ENCODE data around the gene LRPAP1.

The LRPAP1 gene

DNA sequence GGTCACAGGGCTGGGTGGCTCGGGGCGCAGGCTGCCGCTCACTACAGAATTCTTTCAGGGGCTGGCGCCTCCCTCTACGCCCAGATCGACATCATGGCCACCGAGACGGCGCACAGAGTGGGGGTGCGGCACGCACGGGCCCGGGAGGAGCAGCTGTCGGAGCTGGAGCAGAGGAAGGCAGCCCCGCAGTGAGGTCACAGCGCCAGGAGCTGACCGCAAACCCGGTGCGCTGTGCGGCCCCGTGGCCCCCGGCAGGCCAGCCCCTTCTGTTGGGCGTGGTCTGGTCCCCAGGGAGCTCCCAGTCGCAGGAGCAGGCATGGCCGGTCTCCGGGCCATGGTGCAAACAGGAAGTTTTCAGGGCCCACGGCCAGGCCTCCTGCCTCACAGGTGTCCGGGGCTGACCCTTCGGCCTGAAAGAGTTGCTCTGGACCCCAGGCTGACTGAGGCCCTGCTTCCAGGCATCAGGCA, 31.6 kb downstream of the LRPAP1 start:
- TF ChIP-seq CTCF (IDR thresholded peaks at IDR 0.05; ENCODE audit: borderline replicate concordance, insufficient read depth, low read depth, low read length), result no peak
- no peak overlapping the region for H3K4me3 ChIP-seq (ENCODE audit: low read depth, low read length)

DNA sequence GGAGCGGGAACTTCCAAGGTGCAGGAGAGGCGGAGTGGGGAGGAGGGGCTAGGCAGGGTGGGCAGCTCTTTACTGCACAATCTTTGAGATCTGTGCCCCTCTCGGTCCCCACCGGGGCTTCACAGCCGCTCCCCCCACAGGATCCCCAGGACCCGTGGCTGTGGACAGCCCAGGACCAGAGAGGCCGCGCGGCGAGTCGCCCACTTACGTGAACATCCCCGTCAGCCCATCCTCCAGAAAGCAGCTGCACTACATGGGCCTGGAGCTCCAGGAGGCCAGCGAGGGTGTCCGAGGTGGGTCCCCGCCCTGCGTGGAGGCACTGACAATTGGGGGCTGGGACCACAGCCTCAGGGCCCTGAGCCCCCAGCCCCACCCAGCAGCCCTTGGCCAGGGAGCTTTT, 32.1 kb downstream of the LRPAP1 start:
- no peak for TF ChIP-seq CTCF (IDR thresholded peaks at IDR 0.05; ENCODE audit: borderline replicate concordance, insufficient read depth, low read depth, low read length)
- no peak overlapping the region for H3K4me3 ChIP-seq (ENCODE audit: low read depth, low read length)

- no peak overlapping the region for H3K4me3 ChIP-seq (ENCODE audit: low read depth, low read length)
- no peak for TF ChIP-seq CTCF (IDR thresholded peaks at IDR 0.05; ENCODE audit: borderline replicate concordance, insufficient read depth, low read depth, low read length)
These were observed 32.5 kb downstream of the LRPAP1 start for GRCh38 chr4:3499710-3500109.

DNA sequence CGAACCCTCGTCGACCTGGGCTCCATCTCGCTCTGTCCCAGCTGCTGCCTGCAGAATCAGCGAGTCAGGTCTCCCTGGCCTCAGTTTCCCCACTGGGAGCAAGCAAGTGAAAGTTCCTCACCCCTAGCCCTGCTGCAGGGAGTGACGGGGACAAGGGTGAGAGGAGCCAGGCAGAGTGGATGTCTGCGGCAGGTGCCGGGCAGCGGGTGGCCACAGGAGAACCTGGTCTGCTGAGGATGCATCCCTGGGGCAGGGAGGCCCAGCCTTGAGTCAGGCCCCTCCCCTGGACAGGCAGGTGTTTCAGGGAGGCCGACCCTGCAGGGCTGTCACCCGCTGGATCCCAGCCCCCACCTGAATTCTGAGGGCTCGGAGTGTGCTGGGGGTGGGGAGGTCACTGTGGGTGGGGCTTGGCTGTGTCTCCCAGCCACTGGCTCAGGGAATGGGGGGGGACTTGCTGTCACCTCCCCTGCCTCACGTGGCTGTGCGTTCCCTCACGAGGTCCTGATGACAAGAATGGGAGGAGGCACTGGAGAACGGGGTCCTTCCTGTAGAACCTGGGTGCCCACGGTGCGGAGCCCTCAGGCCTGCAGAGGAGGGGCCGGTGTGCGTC, 33.2 kb downstream of the LRPAP1 start:
- no peak for TF ChIP-seq CTCF (IDR thresholded peaks at IDR 0.05; ENCODE audit: borderline replicate concordance, insufficient read depth, low read depth, low read length)
- H3K4me3 ChIP-seq (ENCODE audit: low read depth, low read length), result no peak overlapping the region

DNA sequence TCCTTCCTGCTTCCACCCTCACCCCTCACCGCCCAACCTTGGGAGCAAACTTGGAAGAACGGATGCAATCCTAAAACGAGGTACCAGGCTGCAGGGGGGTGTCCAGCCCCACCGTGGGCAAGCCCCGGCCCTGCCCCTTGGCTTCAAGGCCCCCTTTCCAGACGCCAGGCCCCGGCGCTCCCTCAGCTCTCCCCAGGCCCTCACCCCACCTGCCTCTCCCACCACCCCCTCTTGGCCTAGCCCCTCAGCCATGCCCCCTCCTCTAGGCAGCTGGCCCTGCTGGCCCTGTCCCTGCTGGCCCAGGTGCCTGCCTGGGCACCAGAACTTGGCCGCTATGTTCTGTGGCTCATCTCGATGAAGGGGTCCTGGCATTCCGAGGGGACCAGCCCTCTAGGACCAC, 33.8 kb downstream of the LRPAP1 start:
- no peak for TF ChIP-seq CTCF (IDR thresholded peaks at IDR 0.05; ENCODE audit: borderline replicate concordance, insufficient read depth, low read depth, low read length)
- H3K4me3 ChIP-seq (ENCODE audit: low read depth, low read length), result no peak overlapping the region

- H3K4me3 ChIP-seq (ENCODE audit: low read depth, low read length), result no peak overlapping the region
- no peak for TF ChIP-seq CTCF (IDR thresholded peaks at IDR 0.05; ENCODE audit: borderline replicate concordance, insufficient read depth, low read depth, low read length)
These were observed 34.5 kb downstream of the LRPAP1 start for GRCh38 chr4:3497523-3498389.

DNA sequence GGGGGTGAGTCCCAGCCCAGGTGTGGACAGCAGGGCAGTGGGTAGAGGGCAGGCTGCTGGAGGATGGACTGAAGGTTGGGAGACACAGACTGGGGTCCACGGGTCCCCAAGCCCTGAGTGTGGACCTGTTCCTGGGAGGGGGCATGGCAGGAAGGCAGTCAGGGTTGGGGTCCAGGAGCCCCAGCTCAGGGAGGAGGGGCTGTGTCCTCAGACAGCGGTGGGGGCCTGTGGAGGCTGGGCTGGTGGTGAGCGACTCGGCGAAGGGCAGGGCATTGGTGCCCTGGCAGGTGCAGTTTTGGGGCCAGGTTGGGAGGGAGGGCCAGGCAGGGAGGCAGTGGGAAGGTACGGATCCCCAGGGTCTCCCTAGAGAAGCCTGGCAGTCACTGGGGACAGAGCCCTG, 35.1 kb downstream of the LRPAP1 start:
- H3K4me3 ChIP-seq (ENCODE audit: low read depth, low read length), result no peak overlapping the region
- TF ChIP-seq CTCF (IDR thresholded peaks at IDR 0.05; ENCODE audit: borderline replicate concordance, insufficient read depth, low read depth, low read length), result no peak
